ENCODE data around the gene SUSD1.
"Not testable (repeated sequence)": the region's sequence is repeated elsewhere in the genome, so short reads cannot be mapped to it uniquely, and the experiment has no call there.

SUSD1 gene

GRCh38 chr9:112074250-112075008 is 100.7 kb downstream of the SUSD1 start:
- TF ChIP-seq CTCF (IDR thresholded peaks at IDR 0.05; ENCODE audit: insufficient read depth, low read depth, low read length, missing control alignments): peak; percentile 98
- H3K4me3 ChIP-seq (ENCODE audit: low read length): no peak overlapping the region
- peak; percentile 75 for DNase-seq (ENCODE audit: low read depth)

GRCh38 chr9:112073639-112074173 is 101.4 kb downstream of the SUSD1 start:
- not testable (repeated sequence) for H3K4me3 ChIP-seq (ENCODE audit: low read length); DNase-seq (ENCODE audit: low read depth)

DNA sequence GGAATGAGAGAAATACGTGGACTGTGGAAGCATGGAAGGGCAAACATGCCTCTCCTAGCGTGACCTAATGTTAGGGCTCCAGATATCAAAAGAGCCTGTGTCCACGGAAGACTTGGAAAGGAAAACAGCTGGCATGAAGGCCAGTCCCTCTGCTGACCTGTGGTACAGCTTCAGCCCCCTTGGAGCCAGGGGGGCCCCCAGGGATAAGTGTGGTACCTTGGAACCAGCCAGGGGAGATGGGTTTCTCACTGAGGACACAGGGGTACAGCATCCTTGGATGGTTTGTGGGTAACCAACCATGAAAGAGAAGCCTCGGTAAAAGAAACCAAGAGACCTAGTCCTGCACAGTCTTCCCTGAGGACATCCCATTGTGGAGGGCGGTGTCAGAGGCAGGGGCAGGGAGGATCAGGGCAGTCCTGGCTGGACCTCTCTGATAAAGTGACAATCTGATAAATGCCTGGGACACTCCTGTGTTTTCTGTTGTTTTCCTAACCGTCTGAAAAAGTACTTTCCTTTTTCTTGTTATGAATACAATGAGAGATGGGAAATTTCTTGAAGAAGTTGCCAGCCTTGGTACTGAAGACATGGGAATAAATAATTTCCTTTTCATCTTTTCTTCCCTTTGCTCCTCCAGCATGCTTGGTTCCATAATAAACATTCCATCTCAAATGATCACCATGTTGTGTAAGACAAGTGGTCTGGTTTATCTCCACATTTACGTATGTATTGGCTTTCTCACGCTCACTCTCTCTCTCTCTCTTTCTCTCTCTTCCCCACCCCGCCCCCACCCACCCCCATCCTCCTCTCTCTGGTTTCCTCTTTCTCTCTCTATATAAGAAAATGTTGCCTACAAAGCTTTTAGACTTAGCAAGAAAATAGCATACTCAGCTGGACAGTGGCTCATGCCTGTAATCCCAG is 102.1 kb downstream of the SUSD1 start:
- no peak overlapping the region for H3K4me3 ChIP-seq (ENCODE audit: low read length)
- no peak for TF ChIP-seq CTCF (IDR thresholded peaks at IDR 0.05; ENCODE audit: insufficient read depth, low read depth, low read length, missing control alignments)
- DNase-seq (ENCODE audit: low read depth): peak; percentile 24

- TF ChIP-seq CTCF (IDR thresholded peaks at IDR 0.05; ENCODE audit: insufficient read depth, low read depth, low read length, missing control alignments): no peak
- DNase-seq (ENCODE audit: low read depth): peak; percentile 50
- H3K4me3 ChIP-seq (ENCODE audit: low read length): no peak overlapping the region
These were observed 105.6 kb downstream of the SUSD1 start for GRCh38 chr9:112069318-112070169.

- peak; percentile 89 for DNase-seq (ENCODE audit: low read depth)
- H3K4me3 ChIP-seq (ENCODE audit: low read length): no peak overlapping the region
- no peak for TF ChIP-seq CTCF (IDR thresholded peaks at IDR 0.05; ENCODE audit: insufficient read depth, low read depth, low read length, missing control alignments)
These were observed 109.1 kb downstream of the SUSD1 start for GRCh38 chr9:112065806-112066606.

GRCh38 chr9:112064871-112065270 is 110.2 kb downstream of the SUSD1 start:
- DNase-seq (ENCODE audit: low read depth): no peak

More at GRCh38 chr9:112064871-112065270, 110.2 kb downstream of the SUSD1 start:
- no peak overlapping the region for H3K4me3 ChIP-seq (ENCODE audit: low read length)
- no peak for TF ChIP-seq CTCF (IDR thresholded peaks at IDR 0.05; ENCODE audit: insufficient read depth, low read depth, low read length, missing control alignments)

Data from epithelial cell of esophagus (primary cell).